Left colon (tissue), 2 donors: ENCODE data around the gene PTPN3. TPM values are rescaled to one million over a fixed set of nuclear protein-coding genes. Genes with fewer than 3 reads are reported as not detected.
"Not testable (repeated sequence)": the region's sequence is repeated elsewhere in the genome, so short reads cannot be mapped to it uniquely, and the experiment has no call there.

Experiments used
- ATAC-seq: fragments of 200-7000 bp; cut with Tn5 transposase; one replicate; pipeline ENCODE4 v1.9.1; 2020; ENCODE audit warnings: mild to moderate bottlenecking, moderate library complexity
- DNase-seq, 2 donors: peaks; one replicate each; pipeline ENCODE4 v3.0.0-alpha.2; 2020
- intact Hi-C, 2 donors: fragments of 100-400 bp; cut with DNase I in 1 of 2; cut with micrococcal nuclease in 1 of 2; formaldehyde crosslinking; loops; one replicate each; pipeline versions ENCODE4 v1.11.2 to v1.14.0; 2022; cut with DNase I, micrococcal nuclease
- long read RNA-seq: library from polyadenylated mRNA; unstranded; transcript quantifications from one replicate; pipeline ENCODE4 v2.0.0, GENCODE V29; 2021
- total RNA-seq, 2 donors: library from RNA; stranded (reverse); fragmentation: NEBNext Ultra II Directional; extraction: Animal tissue kit (Norgen Biotek cat#: 25700); gene quantifications; one replicate each; pipeline ENCODE4 v1.2.1, GENCODE V29; 2021
- donor health status: DM: no; HTN: no; CAD: no.
- donor health status: DM: yes; HTN: yes; CAD: no.

Gene PTPN3
- total RNA-seq, result 10 to 100 TPM; 27.7 to 29.4 TPM
- long read RNA-seq, partial matches to known transcripts, result 28 of 42 reads
- long read RNA-seq, other reads (novel, unspliced or antisense), result 14 of 42 reads

GRCh38 chr9:109498195-109499092 is at the start of gene PTPN3:
PTPN3 (minus strand) TSS chr9:109498307; CDS start chr9:109463434, 34,873 bp downstream.
- intact Hi-C loops, result no loop called here
- DNase-seq (peak in 1 of 2 donors; percentile 53), ATAC-seq (peak; percentile 58)

- DNase-seq, ATAC-seq, intact Hi-C loops: not testable (repeated sequence)
These were observed 46.8 kb upstream of the PTPN3 start for GRCh38 chr9:109544954-109545353.

- no peak for ATAC-seq
- DNase-seq, result no peak
- intact Hi-C loops, result no loop called here
These were observed 44.8 kb upstream of the PTPN3 start for GRCh38 chr9:109542922-109543321.

- no peak for DNase-seq
- intact Hi-C loops, result no loop called here
- no peak for ATAC-seq
These were observed 40.2 kb upstream of the PTPN3 start for GRCh38 chr9:109538346-109538745.

- ATAC-seq (no peak), DNase-seq (no peak)
- intact Hi-C loops, result no loop called here
These were observed 39.2 kb upstream of the PTPN3 start for GRCh38 chr9:109537288-109537687.

GRCh38 chr9:109536859-109537258 is 38.8 kb upstream of the PTPN3 start:
- DNase-seq (no peak), ATAC-seq (no peak)
- intact Hi-C loops, result no loop called here

- DNase-seq, result no peak
- intact Hi-C loops, result no loop called here
- ATAC-seq, result no peak
These were observed 37.3 kb upstream of the PTPN3 start for GRCh38 chr9:109535365-109535764.

GRCh38 chr9:109534151-109534550 is 36.0 kb upstream of the PTPN3 start:
- DNase-seq, result no peak
- no peak for ATAC-seq
- intact Hi-C loops, result no loop called here

GRCh38 chr9:109532652-109533051 is 34.5 kb upstream of the PTPN3 start:
- DNase-seq, ATAC-seq, intact Hi-C loops: not testable (repeated sequence)

- intact Hi-C loops, result no loop called here
- DNase-seq (no peak), ATAC-seq (no peak)
These were observed 24.0 kb upstream of the PTPN3 start for GRCh38 chr9:109522106-109522505.

- peak; percentile 40 to 66 for DNase-seq
- intact Hi-C loops, result no loop called here
These were observed 22.5 kb upstream of the PTPN3 start for GRCh38 chr9:109520475-109521132.

GRCh38 chr9:109519366-109519765 is 21.3 kb upstream of the PTPN3 start:
- intact Hi-C loops, result loop anchor here in 1 of 2 donors (10.0 kb wide), 1 partner anchor 75 kb away; no protein-coding TSS in a partner anchor
- no peak for DNase-seq
- peak; percentile 67 for ATAC-seq

More at GRCh38 chr9:109520475-109521132, 22.5 kb upstream of the PTPN3 start:
- ATAC-seq, result peak; percentile 95

- DNase-seq (no peak), ATAC-seq (no peak)
- intact Hi-C loops, result loop anchor here in 1 of 2 donors (10.0 kb wide), 1 partner anchor 74 kb away; no protein-coding TSS in a partner anchor
These were observed 20.7 kb upstream of the PTPN3 start for GRCh38 chr9:109518621-109519335.

- DNase-seq (no peak), ATAC-seq (no peak)
- intact Hi-C loops, result loop anchor here in 1 of 2 donors (10.0 kb wide), 1 partner anchor 73 kb away; no protein-coding TSS in a partner anchor
These were observed 19.8 kb upstream of the PTPN3 start for GRCh38 chr9:109517901-109518377.

GRCh38 chr9:109513871-109514270 is 15.8 kb upstream of the PTPN3 start:
- DNase-seq (no peak), ATAC-seq (no peak)
- intact Hi-C loops, result loop anchor here in 1 of 2 donors (10.0 kb wide), 1 partner anchor 69 kb away; no protein-coding TSS in a partner anchor

- no peak for ATAC-seq
- no peak for DNase-seq
- intact Hi-C loops, result loop anchor here in 1 of 2 donors (10.0 kb wide), 1 partner anchor 67 kb away; no protein-coding TSS in a partner anchor
These were observed 14.2 kb upstream of the PTPN3 start for GRCh38 chr9:109512170-109512756.

- ATAC-seq (no peak), DNase-seq (no peak)
- intact Hi-C loops, result loop anchor here in 1 of 2 donors (10.0 kb wide), 1 partner anchor 66 kb away; no protein-coding TSS in a partner anchor
These were observed 12.4 kb upstream of the PTPN3 start for GRCh38 chr9:109510506-109510905.

- DNase-seq, ATAC-seq: not testable (repeated sequence)
- intact Hi-C loops, result loop anchor here in 1 of 2 donors (10.0 kb wide), 1 partner anchor 65 kb away; no protein-coding TSS in a partner anchor
These were observed 11.9 kb upstream of the PTPN3 start for GRCh38 chr9:109510042-109510441.
